GM12864 (cell line): ENCODE measurements around the gene DNAJC6.

Experiments used
- DNase-seq: peaks from one replicate; pipeline ENCODE4 v3.0.0-alpha.2; 2011; ENCODE audit warnings: low read depth
- H3K4me3 ChIP-seq: 2 replicates; pipeline ENCODE4 v1.5.1; 2011; ENCODE audit warnings: mild to moderate bottlenecking, low read depth, low read length, control low read depth
- TF ChIP-seq, protein P1 (sequence below): IDR thresholded peaks from 2 replicates; pipeline ENCODE4 v1.5.1; 2011; ENCODE audit warnings: low read depth, mild to moderate bottlenecking, moderate library complexity, low read length, control low read depth, inconsistent platforms; ENCODE audit errors: missing control alignments

Gene DNAJC6

DNA sequence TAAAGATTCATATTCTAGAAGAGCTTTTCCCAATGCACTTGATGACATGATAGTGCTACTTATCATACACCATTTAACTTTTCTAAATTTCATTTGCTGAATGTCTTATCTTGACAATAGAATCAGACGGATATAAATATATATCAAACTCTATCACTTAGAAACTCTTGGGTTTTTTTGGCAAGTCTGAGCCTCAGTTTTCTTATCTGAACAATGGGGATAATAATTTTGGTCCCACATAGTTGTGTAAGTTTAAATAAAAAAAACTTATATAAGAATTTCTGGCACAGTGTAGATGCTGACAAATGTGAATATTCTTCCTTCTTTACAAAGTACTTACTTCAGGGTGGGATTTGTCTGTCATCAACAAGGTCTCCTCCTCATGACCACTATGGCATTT lies 89.7 kb downstream of the DNAJC6 start:
- no peak overlapping the region for H3K4me3 ChIP-seq
- no peak for DNase-seq
- TF ChIP-seq, protein P1, sequence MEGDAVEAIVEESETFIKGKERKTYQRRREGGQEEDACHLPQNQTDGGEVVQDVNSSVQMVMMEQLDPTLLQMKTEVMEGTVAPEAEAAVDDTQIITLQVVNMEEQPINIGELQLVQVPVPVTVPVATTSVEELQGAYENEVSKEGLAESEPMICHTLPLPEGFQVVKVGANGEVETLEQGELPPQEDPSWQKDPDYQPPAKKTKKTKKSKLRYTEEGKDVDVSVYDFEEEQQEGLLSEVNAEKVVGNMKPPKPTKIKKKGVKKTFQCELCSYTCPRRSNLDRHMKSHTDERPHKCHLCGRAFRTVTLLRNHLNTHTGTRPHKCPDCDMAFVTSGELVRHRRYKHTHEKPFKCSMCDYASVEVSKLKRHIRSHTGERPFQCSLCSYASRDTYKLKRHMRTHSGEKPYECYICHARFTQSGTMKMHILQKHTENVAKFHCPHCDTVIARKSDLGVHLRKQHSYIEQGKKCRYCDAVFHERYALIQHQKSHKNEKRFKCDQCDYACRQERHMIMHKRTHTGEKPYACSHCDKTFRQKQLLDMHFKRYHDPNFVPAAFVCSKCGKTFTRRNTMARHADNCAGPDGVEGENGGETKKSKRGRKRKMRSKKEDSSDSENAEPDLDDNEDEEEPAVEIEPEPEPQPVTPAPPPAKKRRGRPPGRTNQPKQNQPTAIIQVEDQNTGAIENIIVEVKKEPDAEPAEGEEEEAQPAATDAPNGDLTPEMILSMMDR = no peak

DNA sequence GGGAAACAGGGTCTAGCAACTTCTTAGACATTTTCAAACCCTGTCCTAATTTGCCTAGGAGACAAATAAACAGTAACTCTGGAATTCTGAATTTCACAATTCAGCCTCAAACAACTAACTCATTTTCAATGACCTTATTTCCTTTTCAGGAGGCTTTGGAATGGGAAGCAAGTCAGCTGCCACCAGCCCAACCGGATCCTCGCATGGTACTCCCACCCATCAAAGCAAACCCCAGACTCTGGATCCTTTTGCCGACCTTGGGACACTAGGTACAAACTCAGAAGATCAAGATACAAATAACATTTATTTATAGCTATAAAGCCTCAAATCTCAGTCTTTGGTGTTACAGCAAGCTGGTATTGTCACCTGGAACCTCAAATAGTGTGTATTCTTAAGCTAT lies 92.3 kb downstream of the DNAJC6 start:
- DNase-seq = no peak
- TF ChIP-seq, protein P1 = no peak
- no peak overlapping the region for H3K4me3 ChIP-seq

DNA sequence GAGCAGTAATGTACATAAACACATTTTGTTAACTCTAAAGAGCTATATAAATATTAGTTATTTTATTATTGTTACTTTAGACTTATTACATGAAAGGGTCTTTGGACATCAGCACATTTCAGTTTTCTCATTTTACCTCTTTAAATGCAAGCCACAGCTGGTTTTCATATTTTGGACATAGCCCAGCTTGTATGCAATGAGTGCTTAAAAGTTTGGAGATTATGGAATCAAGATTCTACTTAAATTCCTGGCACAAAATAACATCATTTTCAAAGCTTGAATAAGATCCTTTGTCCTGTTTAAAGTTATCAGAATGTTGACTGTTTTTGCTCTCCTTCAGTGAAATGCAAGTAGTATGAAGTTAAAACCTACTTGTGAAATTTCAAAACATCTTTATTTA lies 95.6 kb downstream of the DNAJC6 start:
- TF ChIP-seq, protein P1 = no peak

DNA sequence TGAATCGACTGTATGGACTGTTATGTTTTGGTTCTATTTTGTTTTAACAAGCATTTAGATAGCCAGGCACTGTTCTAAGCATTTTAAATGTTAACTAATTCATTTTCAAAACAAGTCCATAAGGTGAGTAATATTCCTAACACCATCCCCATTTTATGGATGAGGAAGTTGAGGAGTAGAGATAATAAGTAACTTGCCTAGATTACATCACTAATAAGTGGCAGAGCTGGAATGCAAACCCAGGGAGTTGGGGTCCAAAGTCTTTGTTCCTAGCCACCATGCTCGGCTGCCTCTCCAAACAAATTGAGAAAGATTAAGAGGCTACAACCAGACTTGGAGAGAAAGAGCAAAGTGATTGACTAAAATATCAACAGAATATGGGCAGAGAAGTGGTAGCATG lies 98.5 kb downstream of the DNAJC6 start:
- no peak overlapping the region for H3K4me3 ChIP-seq
- TF ChIP-seq, protein P1 = no peak
- DNase-seq = no peak

More for the DNA sequence above, 95.6 kb downstream of the DNAJC6 start:
- H3K4me3 ChIP-seq = no peak overlapping the region
- no peak for DNase-seq

DNA sequence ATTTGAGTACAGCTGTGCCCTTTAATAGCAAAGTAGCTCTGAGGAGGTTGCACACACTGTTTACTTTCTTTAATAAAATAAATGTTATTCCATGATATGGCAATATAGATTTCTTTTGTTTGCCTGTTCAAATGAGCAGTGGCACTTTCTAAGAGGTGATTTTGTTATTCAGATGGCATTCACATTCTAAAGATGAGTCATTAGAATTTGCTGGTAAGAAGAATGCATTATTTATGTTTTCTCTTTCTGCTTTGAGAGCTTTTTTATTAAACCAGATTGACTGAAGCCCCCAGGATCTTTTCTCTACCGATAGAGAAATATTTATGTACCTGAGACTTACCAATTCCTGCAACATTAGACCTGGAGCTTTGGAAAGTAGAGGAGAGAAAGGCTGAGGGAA lies 100.0 kb downstream of the DNAJC6 start:
- DNase-seq = no peak
- TF ChIP-seq, protein P1 = no peak
- H3K4me3 ChIP-seq = no peak overlapping the region

DNA sequence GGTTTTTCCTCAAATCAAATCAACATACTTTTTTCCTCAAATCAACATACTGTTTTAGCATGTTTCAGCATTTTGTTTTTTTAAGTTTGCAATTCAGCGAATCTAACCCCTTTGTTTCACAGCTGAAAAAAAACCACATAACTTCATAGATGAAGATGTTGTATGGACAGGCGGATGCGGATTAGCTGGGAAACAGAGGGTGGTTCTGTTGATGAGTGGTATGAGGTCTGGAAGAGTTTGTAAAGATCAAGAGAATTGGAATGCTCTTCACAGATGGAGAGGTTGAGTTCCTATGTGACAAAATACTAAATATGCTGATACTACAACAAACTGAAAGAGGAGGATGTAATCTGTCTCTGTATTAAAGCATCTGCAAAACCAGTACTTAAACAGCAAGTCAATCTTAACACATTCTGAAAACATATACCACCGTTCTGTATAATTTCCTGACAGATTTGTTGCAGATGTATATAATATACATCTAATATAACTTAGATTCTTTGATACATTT lies 100.5 kb downstream of the DNAJC6 start:
- no peak overlapping the region for H3K4me3 ChIP-seq
- TF ChIP-seq, protein P1 = no peak
- DNase-seq = no peak

DNA sequence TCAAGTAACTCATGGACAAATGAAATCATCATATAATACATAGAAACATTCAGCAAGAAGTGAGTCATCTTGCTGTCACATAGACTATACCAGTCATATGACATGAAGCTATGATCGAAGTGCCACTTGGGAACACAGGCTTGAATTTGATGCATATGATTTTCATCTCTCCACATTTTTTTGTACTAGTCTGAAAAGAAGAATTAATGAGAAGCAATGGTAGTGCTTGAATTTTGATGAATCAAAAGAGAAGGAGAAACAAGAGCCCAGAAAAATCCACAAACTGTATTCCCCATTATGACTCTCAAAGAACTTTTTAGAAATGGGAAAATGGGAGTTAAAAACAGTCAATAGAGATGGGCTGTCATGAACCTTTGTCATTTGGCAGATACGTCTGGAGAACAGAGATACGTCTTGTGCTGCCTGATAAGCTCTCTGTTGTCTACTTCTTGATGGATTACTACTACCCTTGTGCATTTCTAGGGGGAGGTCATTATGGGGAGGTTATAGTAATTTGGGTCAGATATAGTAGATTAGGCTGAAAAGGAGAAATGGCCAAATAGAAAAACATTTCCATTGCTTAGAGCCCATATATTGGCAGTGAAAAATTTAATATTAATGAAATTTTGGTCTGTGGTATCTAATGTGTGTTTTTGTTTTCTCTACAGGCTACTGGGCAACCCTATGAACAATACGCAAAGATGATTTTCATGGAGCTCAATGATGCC lies 103.1 kb downstream of the DNAJC6 start:
- TF ChIP-seq, protein P1 = no peak
- DNase-seq = no peak
- H3K4me3 ChIP-seq = no peak overlapping the region
